DOHH2 (cell line): ENCODE data around the gene GSG1L2.

Experiments used
- H3F3A ChIP-seq: fragments of 200-600 bp; sonication (generic), shearing (Covaris generic); 2 replicates; pipeline ENCODE4 v1.6.0; 2016; ENCODE audit warnings: antibody characterized with exemption, mild to moderate bottlenecking; ENCODE audit not compliant: control insufficient read depth, insufficient read depth
- H3K27ac ChIP-seq: fragments of 200-600 bp; sonication (generic); 2 replicates; pipeline ENCODE4 v1.5.1; 2014; ENCODE audit warnings: low read depth, mild to moderate bottlenecking, low read length, moderate library complexity
- H3K27me3 ChIP-seq: fragments of 200-600 bp; sonication (generic); 2 replicates; pipeline ENCODE4 v1.6.1; 2014; ENCODE audit warnings: mild to moderate bottlenecking, low read length, mixed read lengths; ENCODE audit not compliant: control insufficient read depth
- H3K36me3 ChIP-seq: fragments of 200-600 bp; sonication (generic); 2 replicates; pipeline ENCODE4 v1.6.1; 2014; ENCODE audit warnings: mild to moderate bottlenecking, low read length, moderate library complexity, mixed read lengths; ENCODE audit not compliant: control insufficient read depth
- H3K4me1 ChIP-seq: fragments of 200-600 bp; sonication (generic); 2 replicates; pipeline ENCODE4 v1.6.1; 2014; ENCODE audit warnings: mild to moderate bottlenecking, low read length, mixed read lengths; ENCODE audit not compliant: control insufficient read depth
- H3K4me2 ChIP-seq: fragments of 200-600 bp; sonication (generic); 2 replicates; pipeline ENCODE4 v1.6.0; 2014; ENCODE audit warnings: mild to moderate bottlenecking, low read length, moderate library complexity
- H3K4me3 ChIP-seq: fragments of 200-600 bp; sonication (generic); 2 replicates; pipeline ENCODE4 v1.5.1; 2014; ENCODE audit warnings: mild to moderate bottlenecking, low read length, mixed read lengths
- H3K79me2 ChIP-seq: fragments of 200-600 bp; sonication (generic); 2 replicates; pipeline ENCODE4 v1.6.1; 2014; ENCODE audit warnings: mild to moderate bottlenecking, low read length, mixed read lengths; ENCODE audit not compliant: control insufficient read depth
- H3K9me2 ChIP-seq: fragments of 200-600 bp; sonication (generic); replicated peaks from 2 replicates; pipeline ENCODE4 v1.6.1; 2014; ENCODE audit warnings: mild to moderate bottlenecking, low read length, mixed read lengths; ENCODE audit not compliant: control insufficient read depth
- H3K9me3 ChIP-seq: fragments of 200-600 bp; sonication (generic); 2 replicates; pipeline ENCODE4 v1.6.1; 2014; ENCODE audit warnings: antibody characterized with exemption, low read length, mixed read lengths; ENCODE audit not compliant: control insufficient read depth, insufficient read depth
- H4K20me1 ChIP-seq: fragments of 200-600 bp; sonication (generic); 2 replicates; pipeline ENCODE4 v1.6.0; 2014; ENCODE audit warnings: low read depth, mild to moderate bottlenecking, antibody characterized with exemption, low read length, moderate library complexity; ENCODE audit not compliant: control insufficient read depth, insufficient read depth
- EZH2phosphoT487 ChIP-seq: fragments of 200-600 bp; sonication (generic); IDR thresholded peaks from 2 replicates; pipeline ENCODE4 v1.6.1; 2017; ENCODE audit warnings: borderline replicate concordance, mild to moderate bottlenecking, antibody characterized with exemption, low read length, moderate library complexity, mixed read lengths
- TF ChIP-seq, protein P1 (sequence below): fragments of 200-600 bp; sonication (generic); IDR thresholded peaks from one replicate; pipeline ENCODE4 v1.5.1; 2014; ENCODE audit warnings: antibody characterized with exemption, mild to moderate bottlenecking, low read depth, low read length; ENCODE audit not compliant: poor library complexity, severe bottlenecking

Gene GSG1L2

DNA sequence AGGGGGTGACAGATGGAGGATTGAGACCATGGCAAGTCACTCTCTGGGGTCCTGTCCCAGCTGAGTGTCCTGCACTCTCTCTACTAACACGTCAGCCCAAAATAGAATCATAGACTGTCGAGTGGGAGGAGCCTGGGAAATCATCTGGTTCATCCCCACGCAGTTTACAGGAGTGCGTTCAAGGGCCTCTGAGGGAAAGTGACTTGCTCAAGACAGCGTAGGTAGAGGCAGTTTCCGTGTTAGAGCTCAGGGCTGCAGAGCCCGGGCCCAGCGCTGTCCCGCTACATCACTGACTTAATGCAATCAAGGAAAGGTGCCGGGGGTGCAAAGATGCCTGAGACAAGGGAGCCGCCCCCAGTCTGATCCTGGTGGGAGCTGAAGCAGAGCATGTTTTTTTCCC lies 10.3 kb downstream of the GSG1L2 start:
- Histone ChIP-seq H3K9me3 (no peaks in the 10 kb centered on the region), H3K36me3 (no peaks in the 10 kb centered on the region), H3K9me2 (no peaks in the 10 kb centered on the region), H4K20me1 (no peaks in the 10 kb centered on the region), H3K4me3 (no peak overlapping the region), H3F3A (no peaks in the 10 kb centered on the region), H3K4me2 (no peak overlapping the region), H3K27me3 (no peaks in the 10 kb centered on the region), H3K27ac (no peak overlapping the region), H3K4me1 (no peaks in the 10 kb centered on the region), H3K79me2 (no peaks in the 10 kb centered on the region)
- TF ChIP-seq EZH2phosphoT487 = no peak
- TF ChIP-seq, protein P1, sequence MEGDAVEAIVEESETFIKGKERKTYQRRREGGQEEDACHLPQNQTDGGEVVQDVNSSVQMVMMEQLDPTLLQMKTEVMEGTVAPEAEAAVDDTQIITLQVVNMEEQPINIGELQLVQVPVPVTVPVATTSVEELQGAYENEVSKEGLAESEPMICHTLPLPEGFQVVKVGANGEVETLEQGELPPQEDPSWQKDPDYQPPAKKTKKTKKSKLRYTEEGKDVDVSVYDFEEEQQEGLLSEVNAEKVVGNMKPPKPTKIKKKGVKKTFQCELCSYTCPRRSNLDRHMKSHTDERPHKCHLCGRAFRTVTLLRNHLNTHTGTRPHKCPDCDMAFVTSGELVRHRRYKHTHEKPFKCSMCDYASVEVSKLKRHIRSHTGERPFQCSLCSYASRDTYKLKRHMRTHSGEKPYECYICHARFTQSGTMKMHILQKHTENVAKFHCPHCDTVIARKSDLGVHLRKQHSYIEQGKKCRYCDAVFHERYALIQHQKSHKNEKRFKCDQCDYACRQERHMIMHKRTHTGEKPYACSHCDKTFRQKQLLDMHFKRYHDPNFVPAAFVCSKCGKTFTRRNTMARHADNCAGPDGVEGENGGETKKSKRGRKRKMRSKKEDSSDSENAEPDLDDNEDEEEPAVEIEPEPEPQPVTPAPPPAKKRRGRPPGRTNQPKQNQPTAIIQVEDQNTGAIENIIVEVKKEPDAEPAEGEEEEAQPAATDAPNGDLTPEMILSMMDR = no peak

DNA sequence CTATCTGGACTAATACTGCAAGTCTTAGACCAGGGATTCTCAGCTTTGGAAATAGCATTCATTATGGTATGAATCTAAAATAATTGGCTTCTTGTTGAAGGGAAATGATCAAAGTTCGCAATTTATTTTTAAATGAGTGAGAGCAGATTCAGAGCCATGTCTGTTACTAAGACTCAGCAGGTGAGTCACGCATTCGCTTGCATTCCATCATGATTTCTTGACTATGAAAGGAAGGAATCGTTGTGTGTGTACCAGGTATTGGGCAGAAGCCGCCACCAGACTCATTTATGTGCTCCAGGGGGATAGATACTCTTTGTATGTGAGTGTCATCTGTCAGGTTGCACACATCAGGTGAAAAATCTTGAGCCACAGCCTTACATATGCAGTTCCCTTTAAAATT lies 10.8 kb downstream of the GSG1L2 start:
- Histone ChIP-seq H3F3A (no peaks in the 10 kb centered on the region), H3K79me2 (no peaks in the 10 kb centered on the region), H3K4me3 (no peak overlapping the region), H3K9me3 (no peaks in the 10 kb centered on the region), H3K27me3 (no peaks in the 10 kb centered on the region), H3K4me2 (no peak overlapping the region), H3K9me2 (no peaks in the 10 kb centered on the region), H3K4me1 (no peaks in the 10 kb centered on the region), H3K27ac (no peak overlapping the region), H4K20me1 (no peaks in the 10 kb centered on the region), H3K36me3 (no peaks in the 10 kb centered on the region)
- TF ChIP-seq, protein P1 = no peak
- TF ChIP-seq EZH2phosphoT487 = no peak

DNA sequence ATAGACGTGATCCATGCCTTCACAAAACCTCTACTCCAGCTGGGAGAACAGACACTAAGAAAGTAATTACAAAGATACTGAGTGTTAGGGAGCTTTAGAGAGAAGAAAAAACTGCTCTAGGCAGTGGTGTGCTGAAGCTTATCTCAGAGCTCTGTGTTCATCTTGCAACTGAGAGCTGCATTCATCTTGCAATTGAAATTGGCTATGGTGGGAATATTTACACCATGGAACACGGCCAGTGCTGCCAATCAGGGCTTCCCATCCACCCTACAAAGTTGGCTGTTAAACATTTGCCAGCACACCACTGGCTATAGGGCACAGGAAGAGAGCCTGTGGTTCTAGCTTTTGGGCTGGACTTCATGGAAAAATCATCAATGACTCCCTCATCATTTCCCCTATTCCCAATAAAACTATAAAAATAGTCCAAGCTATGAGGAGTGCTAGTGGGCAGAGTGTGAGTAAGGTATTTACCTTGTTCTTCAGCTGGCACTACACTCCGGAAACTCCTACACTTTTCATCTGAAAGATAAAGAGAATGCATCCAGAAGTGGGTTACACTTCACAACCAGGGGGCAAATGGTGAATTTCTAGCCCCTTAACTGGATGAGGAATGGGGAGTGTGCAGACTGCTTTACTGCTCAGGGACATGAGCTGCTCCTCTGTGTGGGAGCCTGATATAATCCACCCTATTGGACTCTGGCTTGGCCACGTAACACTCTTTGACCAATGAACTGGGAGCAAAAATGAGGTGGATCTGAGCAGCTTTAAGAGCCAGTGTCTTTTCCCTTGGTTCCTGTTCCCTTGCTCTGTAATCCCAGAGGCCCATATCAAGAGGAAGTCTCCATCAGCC lies 11.6 kb downstream of the GSG1L2 start:
- Histone ChIP-seq H3K27me3 (no peaks in the 10 kb centered on the region), H3K36me3 (no peaks in the 10 kb centered on the region), H3K4me2 (no peak overlapping the region), H3F3A (no peaks in the 10 kb centered on the region), H3K9me2 (no peaks in the 10 kb centered on the region), H3K9me3 (no peaks in the 10 kb centered on the region), H3K4me1 (no peaks in the 10 kb centered on the region), H3K4me3 (no peak overlapping the region), H3K27ac (no peak overlapping the region), H3K79me2 (no peaks in the 10 kb centered on the region), H4K20me1 (no peaks in the 10 kb centered on the region)
- TF ChIP-seq, protein P1 = no peak
- TF ChIP-seq EZH2phosphoT487 = no peak
